Bronchial epithelial cell (primary cell): ENCODE results near the gene SCAMP1. TPM values are rescaled to one million over a fixed set of nuclear protein-coding genes. Genes with fewer than 3 reads are reported as not detected.
"Not testable (repeated sequence)": the region's sequence is repeated elsewhere in the genome, so short reads cannot be mapped to it uniquely, and the experiment has no call there.

ENCODE experiments used
- DNase-seq: peaks from one replicate; pipeline ENCODE4 v3.0.0-alpha.2; 2010; ENCODE audit warnings: low read depth
- FAIRE-seq: peaks from 2 replicates; lab custom pipeline; 2011; peaks lifted over from hg19 to GRCh38; lab: Jason Lieb, UNC
- H3K27me3 ChIP-seq: 2 replicates; pipeline ENCODE4 v1.5.1; 2011; ENCODE audit warnings: low read length; ENCODE audit not compliant: control insufficient read depth, insufficient read depth
- H3K36me3 ChIP-seq: 2 replicates; pipeline ENCODE4 v1.5.1; 2011; ENCODE audit warnings: low read length; ENCODE audit not compliant: control insufficient read depth, insufficient read depth
- H3K4me3 ChIP-seq: 2 replicates; pipeline ENCODE4 v1.5.1; 2011; ENCODE audit warnings: mild to moderate bottlenecking, low read depth, low read length, control low read depth
- CTCF ChIP-seq: IDR thresholded peaks from 2 replicates; pipeline ENCODE4 v1.5.1; 2011; ENCODE audit warnings: mild to moderate bottlenecking, moderate library complexity, low read length, control low read depth, inconsistent platforms; ENCODE audit not compliant: insufficient read depth, severe bottlenecking
- total RNA-seq: library from RNA; depleted of rRNA; stranded (reverse); fragments of >200 nt; gene quantifications from 2 replicates; pipeline ENCODE4 v1.2.1, GENCODE V29; 2014

The SCAMP1 gene
- total RNA-seq, 1 donor from 2014 or later: 58.7 TPM

- FAIRE-seq: no peak
- Histone ChIP-seq H3K4me3 (no peak overlapping the region), H3K27me3 (no peaks in the 10 kb centered on the region), H3K36me3 (peaks cover 2% of the 10 kb centered on the region)
- DNase-seq: no peak
- TF ChIP-seq CTCF: no peak
These were observed 6.9 kb upstream of the SCAMP1 start for GRCh38 chr5:78353520-78353919.

- FAIRE-seq: no peak
- H3K4me3 ChIP-seq: no peak overlapping the region
- no peaks in the 10 kb centered on the region for H3K27me3 ChIP-seq
- no peak for TF ChIP-seq CTCF
- H3K36me3 ChIP-seq: peaks cover 2% of the 10 kb centered on the region
- no peak for DNase-seq
These were observed 6.2 kb upstream of the SCAMP1 start for GRCh38 chr5:78354066-78354670.

- peaks cover 2% of the 10 kb centered on the region for H3K36me3 ChIP-seq
- FAIRE-seq: no peak
- no peak for DNase-seq
- no peaks in the 10 kb centered on the region for H3K27me3 ChIP-seq
- TF ChIP-seq CTCF: no peak
- no peak overlapping the region for H3K4me3 ChIP-seq
These were observed 4.9 kb upstream of the SCAMP1 start for GRCh38 chr5:78355561-78355960.

GRCh38 chr5:78359455-78359830 lies 974 bp upstream of the SCAMP1 start:
- FAIRE-seq, DNase-seq: not testable (repeated sequence)

GRCh38 chr5:78360674-78360923 lies 182 bp downstream of the SCAMP1 start:
- DNase-seq (no peak), FAIRE-seq (no peak)
- Histone ChIP-seq H3K36me3 (peaks cover 2% of the 10 kb centered on the region), H3K27me3 (no peaks in the 10 kb centered on the region), H3K4me3 (peak overlapping the region; percentile 99)
- TF ChIP-seq CTCF: no peak

More at GRCh38 chr5:78359455-78359830, 974 bp upstream of the SCAMP1 start:
- not testable (repeated sequence) for H3K27me3 ChIP-seq, H3K36me3 ChIP-seq
- peak overlapping the region; percentile 99 for H3K4me3 ChIP-seq

GRCh38 chr5:78360924-78361630 lies 660 bp downstream of the SCAMP1 start:
- H3K36me3 ChIP-seq: peaks cover 2% of the 10 kb centered on the region
- H3K27me3 ChIP-seq: no peaks in the 10 kb centered on the region
- no peak for FAIRE-seq
- H3K4me3 ChIP-seq: peak overlapping the region; percentile 99
- TF ChIP-seq CTCF: peak; percentile 12
- peak; percentile 69 for DNase-seq
